Measurements from ENCODE around the gene THBS3.
"Not testable (repeated sequence)": the region's sequence is repeated elsewhere in the genome, so short reads cannot be mapped to it uniquely, and the experiment has no call there.

THBS3 gene

DNA sequence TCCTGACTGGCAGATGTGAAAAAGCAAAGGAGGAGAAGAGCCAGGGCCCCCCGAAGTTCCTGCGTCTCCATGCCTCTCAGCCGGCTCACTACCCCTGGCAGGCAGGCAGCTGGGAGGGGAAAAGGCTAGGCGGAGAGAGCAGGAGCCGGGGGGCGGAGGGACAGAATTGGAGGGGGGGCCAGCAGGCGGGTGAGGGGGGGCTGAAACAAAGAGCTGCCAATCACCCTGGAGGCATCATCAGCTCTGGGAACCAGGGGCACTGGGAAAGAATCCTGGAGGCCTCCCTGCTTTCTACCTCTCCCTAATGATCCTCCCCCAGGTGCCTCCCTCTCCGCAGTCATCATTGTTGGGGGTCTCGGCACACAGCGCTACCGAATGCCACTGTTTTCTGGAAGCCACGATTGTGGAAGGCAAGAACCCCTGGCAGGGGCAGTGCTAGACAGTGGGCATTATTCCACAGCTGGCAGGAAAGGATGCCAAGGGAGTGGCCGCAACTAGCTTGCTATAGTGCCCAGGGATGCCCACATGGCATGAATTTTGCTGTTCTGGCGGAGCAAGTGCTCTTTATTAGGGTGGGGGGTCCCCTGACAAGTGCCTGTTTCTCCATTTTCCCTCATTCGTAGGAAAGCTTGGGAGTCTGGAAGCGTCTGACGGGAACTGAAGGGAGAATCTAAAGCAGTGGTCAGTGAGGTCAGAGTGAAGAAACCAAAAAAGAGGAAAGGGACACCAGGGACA lies at the start of gene THBS3:
TSS of gene THBS3 (minus strand) at position 92 of the 735 bp plus-strand sequence. CDS start at position 71, 21 bp downstream.
- DNase-seq, result no peak

DNA sequence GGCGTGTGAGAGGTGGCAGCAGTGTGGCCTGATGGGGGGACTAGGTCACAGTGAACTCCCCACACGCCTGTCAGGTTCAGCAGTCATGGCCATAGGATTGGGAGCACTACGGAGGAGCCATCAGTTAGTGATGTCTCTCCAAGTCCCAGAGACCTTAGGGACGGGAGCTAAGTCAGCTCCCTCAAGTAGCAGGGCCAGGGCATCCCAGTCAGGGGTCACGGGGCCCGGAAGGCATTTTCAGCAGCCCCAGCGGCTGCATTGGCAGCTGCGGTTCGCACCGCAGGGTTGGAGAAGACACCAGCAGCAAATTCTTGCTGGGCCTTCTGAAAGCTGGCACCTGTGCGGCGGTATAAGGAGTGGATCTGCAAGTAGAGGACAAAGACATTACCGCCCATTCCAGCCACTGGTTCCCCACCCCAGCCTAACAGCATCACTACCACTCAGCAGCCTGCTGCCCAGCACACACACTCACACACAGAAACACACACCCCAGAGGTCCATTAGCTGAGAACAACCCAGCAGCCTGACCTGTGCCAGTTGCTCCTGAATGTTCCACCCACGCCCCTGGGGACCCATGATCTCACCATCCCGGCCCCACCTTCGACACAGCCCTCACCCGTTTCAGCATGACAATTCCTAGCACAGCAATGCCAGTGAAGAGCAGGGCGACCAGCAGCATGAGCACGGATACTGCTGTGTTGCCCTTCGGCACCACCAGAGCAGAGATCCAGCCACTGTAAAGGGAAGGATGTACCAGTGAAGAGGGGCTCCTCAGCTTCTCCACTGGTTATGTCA lies 48.6 kb upstream of the THBS3 start:
- DNase-seq, result no peak

DNA sequence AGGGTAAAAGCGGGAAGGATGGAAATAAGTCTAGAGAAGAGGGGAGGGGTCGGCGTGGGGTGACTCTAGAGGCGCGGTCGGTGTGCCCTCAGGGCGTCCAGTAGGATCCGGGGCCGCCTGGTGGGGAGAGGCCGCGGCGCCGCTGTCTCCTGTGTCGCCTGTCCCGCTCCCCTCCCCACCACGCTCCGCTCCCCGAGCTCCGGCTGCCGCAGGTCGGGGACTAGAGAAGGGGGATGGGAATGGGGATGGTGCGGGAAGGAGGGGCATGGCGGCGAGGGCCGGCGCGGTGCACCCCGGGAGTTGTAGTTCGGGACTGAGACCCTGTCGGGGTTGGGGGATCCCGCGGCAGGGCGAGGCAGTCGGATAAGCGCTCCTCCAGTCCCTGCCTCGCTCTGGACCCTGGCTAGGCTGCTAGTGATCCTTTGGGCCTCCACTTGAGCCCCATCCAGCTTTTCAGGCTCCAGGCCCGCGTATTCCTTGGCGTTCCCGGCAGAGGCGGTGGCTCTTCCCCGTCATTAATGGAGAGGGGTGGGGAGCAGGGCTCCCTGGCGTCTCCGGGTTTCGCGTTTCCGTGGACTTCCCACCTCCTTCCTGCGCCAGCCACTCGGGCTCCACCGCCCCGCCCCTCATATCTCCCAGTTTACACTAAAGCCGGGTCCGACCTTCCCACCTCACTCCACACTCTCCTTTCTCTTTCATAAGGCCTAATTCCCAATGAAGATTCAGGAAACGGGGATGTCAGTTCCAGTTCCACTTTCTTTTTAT lies 47.7 kb upstream of the THBS3 start, which contains the start of gene ENTREP3:
TSS of gene ENTREP3 (minus strand) at position 241 of the 765 bp plus-strand sequence. CDS start 606 bp downstream, outside the sequence.
- peak; percentile 89 for DNase-seq

DNA sequence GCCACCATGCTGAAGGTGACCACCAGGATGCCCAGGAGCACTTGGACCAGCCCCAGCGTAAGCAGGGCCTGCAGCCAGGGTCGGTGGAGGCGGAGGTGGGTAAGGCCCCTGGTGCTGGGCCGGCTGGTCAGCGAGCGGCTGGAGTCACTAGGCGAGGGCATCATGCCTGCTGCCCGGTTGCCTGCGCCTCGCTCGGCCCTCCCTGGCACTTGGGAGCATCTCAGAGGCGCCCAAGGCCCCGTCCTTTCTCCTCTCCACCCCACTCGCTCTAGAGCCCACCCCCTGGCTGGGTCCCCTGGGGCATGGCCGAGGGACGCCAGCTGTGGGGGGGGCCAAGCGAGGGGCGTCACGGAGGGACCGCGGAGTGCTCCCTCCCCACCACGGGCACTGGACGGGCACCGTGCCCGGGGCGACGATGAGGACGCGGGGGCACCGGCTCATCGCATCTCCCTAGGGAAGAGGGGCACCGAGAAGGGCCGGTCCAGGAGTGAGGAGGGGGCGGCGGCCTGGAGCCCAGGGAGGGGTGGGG lies 47.1 kb upstream of the THBS3 start:
- DNase-seq, result no peak

DNA sequence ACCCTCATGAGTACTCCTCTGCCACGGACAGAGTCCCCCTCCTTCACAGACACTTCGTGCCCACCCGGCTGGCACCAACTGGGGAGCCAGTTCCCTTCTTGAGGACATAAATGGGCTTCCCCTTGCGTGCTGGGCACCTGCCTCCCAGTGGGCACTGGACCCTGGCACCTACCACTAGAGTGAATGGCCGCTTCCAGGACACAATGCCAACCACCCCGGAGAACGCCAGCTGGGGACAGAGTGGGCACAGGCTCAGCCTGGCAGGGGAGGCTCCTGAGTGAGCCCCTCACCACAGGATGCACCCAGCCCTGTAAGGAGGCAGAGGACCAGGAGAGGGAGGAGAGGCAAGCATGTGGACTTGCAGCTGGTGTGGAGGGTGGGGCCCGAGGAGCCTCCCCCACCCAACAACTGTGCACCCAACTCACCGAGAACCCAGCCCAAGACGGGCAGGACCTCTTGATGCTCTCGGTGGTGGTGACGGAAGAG lies 46.6 kb upstream of the THBS3 start:
- no peak for DNase-seq

DNA sequence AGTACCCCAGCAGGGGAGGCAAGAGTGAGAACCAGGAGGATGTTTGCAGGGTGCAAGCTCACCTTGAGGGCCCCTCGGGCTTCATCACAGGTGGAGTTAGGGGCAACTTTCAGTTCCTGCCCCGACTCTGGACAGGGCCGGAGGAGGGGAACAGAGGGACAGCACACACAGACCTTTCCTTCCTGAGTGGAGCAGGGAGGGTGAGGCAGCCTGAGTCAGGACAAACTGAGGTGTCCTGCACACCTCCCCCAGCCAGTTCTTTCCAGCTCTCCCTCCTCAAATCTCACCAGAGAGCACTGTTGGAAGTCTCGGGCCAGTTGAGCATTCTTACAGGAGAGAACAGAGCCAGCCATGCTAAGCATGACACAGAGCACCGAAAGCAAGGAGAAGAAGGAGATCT lies 46.1 kb upstream of the THBS3 start:
- DNase-seq, result no peak

DNA sequence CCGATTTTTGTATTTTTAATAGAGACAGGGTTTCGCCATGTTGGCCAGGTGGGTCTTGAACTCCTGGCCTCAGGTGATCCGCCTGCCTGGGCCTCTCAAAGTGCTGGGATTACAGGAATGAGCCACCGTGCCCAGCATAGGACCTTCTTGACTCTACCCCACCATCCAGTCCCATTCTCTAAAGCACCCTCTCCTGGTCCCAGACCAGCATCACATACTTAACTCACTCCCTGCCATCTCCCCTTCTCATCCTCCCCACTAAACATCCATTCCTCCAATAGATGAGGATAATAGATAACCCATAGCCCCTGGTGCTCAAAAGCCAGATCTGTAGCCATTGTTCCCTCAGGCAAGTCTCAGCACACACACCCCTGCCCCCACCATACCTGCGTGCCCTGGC lies 45.5 kb upstream of the THBS3 start:
- DNase-seq, result no peak

DNA sequence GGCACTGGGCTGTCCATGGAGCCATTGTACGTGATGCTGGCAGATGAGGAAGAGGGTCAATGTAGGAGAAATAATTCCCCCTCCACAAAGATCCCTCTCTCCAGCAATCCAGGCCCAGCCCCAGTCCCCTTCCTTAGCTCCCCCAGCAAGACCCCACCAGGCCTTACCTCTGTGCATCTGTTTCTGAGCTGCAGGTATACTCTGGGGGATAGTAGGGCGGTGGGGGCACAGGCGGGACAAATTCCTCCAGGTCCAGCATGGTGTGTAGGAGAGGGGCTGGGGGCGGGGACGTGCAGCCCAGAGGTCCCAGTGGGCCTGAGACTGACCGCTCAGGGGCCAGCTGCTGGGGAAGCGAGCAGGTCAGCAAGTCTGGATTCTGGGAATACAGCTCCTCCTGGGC lies 43.9 kb upstream of the THBS3 start:
- no peak for DNase-seq

DNA sequence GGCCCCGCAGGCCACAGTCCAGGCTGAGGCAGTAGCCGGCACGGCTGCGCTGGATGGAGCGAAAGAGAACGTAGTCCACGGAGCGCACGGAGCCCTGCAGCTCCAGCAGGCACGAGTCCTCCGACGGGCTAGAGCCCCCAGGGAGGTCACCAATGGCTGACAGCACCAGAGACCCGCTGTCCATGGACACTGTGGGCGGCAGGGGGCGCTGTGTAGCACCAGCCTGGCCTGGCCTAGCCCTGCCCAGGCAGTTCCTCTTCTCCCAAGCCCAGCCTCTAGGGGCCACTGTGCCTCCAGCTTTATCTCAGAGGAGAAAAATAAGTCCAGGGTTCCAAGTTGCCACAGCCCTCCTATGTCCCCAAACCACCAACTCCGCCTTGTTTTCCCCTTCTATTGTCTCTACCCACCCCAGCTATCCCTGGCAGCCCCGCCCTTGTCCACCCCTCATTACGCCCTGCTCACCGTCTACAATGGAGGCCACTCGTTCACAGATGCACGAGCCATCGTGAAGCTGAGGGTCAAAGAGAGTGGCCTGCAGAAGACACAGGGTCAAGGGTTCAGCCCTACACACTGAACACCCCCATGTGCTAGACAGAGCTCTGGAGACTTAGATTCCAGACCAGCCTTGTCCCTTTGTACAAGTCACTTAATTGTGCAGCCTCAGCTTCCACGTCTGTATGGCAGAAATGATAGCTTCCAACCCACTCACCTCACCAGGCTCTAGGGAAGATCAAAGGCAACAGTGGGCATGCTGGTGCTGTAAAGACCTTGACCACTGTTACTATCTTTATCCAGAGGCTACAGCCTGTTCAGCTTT lies 43.1 kb upstream of the THBS3 start:
- DNase-seq, result peak; percentile 96

DNA sequence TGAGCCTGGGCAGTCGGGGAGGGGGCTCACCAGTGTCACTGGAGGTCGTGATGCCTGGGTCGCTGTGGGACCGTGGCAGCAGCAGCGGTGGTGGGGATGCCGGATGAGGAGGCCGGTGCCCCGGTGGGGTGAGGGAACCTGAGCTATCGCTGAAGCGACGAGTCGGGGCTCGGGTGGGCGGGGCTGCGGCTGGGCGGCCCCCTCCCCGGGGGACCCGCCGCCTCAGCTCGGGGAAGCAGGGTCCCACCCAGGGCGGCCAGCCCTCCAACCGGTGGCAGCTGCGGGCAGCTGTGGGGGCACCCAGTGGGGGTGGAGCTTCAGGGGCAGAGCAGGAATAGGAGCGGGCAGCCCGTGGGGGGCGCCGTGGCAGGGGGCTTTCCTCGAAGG lies 42.5 kb upstream of the THBS3 start:
- DNase-seq, result no peak

DNA sequence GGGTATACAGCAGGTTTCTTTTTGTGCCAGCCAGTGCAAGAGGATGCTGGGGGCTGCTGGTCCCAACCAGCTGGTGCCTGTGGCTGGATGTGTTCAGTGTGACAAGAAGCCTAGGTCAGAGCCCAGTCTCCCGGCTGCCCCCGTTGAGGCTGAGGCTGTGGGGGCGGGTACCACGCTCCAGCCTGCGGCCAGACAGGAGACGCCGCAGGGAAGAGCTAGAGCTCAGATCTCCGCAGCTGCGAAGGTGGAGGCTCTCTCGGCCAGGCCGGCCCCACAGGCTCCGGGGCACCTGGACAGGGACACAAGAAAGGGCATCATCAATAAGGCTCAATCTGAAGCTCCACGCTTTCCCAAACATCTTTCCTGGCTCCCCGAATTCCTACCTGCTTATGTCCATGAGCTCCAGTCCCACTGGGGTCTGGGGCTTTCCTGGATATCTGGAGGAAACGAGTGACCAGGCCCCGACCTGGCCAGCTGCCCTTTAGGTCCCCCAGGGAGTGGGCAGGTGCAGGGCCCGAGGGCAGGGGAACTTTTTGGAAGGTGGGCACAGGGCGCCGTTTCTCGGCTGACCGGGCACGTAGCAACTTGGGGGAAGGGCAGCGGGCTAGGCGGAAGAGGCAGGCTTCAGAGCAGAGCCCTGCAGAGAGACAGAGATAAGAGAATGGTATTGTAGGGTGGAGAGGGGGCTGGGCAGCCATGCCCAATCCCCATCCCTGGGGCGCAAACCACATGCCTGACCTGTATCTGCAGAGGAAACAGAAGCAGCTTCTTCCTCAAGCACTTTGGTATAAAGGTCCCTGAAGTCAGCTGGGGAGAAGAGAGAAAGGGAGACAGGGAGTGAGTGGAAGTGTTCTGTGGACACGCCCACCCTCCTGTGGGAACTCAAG lies 40.2 kb upstream of the THBS3 start:
- no peak for DNase-seq

DNA sequence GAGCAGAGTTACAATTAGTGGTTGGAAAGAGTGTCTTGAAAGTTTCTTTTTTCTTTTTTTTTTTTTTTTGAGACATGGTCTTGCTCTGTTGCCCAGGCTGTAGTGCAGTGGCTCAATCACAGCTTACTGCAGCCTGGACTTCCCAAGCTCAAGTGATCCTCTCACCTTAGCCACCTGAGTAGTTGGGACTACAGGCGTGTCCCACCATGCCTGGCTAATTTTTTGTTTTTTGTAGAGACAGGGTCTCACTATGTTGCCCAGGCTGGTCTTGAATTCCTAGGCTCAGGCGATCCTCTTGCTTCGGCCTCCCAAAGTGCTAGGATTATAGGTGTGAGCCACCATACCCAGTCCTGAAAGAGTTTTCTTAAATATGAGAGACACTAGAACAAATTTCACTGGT lies 39.1 kb upstream of the THBS3 start:
- not testable (repeated sequence) for DNase-seq

DNA sequence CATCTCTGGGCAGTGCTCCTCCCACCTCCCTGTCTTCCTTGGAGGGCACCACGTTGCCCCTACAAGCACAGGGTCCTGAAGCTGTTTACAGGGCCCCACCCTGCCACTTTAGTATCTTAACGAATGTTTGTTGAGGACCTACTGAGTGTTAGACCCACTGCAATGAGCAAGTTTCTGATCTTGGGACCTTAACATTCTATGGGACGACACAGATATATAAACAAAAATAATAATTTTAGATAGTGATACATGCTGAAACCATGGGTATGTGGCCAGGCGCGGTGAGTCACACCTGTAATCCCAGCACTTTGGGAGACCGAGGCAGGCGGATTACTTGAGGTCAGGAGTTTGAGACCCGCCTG lies 37.4 kb upstream of the THBS3 start:
- DNase-seq, result no peak

DNA sequence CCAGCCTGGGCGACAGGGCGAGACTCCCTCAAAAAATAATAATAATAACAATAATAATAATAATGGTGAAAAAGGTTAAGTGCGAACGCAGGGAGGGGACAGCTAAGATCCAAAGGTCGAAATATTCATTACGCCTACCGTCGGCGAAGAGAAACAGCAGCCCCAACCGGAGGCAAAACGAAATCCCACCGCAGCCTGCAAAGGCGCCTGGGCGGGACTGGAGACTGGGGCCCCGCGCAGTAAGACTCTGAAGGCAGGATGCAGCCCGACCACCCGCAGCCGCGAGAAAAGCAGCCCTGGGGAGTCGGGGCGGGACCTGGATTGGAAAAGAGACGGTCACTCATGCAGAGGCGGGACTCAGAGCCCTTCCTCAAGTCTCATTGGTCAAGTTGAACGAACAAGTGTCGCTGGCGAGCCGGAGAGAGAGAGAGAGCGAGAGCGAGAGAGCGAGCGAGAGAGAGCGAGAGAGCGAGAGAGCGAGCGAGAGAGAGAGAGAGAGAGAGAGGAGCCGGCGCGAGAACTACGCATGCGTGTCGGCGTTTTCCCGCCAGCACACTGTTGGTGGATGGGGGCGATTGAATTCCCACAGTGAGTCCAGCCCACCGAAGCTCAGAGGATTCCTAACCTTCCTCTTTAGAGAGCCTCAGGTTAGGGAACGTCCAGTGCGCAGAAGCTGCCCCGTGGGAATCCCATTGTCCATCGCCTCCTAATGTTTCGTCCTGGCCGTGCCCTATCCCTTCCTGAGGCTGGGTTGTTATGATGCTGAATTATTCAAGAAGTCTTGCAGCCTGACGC lies 36.9 kb upstream of the THBS3 start:
- DNase-seq, result peak; percentile 96

DNA sequence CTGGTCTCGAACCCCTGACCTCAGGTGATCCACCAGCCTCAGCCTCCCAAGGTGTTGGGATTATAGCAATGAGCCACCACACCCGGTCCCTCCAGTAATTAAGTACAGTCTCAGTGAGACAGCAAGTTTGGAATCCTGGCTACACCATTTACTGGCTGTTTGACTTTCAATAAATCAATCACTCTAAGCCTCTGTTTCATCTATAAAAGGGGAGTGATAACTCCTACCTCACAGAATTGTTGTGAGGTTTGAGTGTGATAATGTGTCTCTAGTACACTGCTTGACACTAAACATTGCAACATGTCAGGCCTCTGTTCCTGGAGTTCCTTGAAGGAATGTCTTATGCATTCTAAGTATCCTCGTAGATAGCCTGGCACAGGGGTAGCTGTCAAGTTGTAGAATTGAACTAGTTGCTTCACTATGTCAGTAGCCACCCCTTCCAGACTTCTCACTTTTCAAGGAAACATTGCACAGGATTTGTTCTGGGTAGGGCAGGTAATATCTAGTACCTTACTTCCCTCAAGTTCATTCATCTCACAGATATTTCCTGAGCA lies 35.2 kb upstream of the THBS3 start:
- DNase-seq, result no peak

DNA sequence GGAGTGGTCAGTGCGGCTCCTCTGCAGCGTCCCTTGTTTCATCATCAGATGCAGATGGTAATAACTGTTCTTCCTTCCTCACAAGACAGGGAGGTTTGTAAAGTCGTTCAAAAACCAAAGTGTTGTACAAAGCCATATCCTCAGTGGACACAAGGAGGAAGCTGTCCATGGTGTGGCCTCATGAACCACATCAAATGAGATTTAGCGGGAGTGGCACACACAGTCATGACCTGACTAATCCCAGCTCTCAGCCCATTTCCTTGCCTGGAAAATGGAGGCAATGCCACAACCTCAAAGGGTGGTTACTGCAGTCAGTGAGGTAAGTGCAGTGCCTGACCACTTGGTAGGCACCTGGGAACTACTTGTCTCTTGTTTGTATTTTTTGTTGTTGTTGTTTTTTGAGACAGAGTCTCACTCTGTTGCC lies 34.2 kb upstream of the THBS3 start:
- peak; percentile 85 for DNase-seq

DNA sequence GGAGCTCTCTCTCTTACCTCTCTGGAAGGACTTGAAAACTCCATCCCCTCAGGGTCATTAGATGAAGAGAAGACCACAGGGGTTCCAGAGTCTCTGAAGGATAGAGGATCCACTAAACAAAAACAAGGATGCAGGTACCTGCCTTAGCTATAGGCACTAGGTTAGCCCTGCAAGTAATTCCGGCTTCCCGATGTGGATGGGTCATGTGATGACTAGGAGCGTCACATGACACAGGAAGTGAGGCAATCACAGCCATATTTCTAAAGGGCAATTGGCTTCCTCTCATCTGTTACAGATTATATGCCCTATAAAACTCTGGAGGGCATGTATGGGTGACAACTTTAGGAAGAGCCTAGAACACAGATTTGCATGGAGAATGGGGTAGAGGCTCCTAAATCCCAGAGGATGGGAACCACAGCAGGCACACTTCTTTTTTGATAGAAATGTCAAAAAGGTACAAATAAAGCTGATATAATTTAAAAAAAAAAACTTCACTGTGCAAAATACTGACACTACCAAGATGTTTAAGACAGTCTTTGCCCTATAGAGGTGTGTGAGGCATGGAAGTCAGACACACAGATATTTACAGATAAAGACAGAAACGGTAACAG lies 33.5 kb upstream of the THBS3 start:
- DNase-seq, result peak; percentile 87

DNA sequence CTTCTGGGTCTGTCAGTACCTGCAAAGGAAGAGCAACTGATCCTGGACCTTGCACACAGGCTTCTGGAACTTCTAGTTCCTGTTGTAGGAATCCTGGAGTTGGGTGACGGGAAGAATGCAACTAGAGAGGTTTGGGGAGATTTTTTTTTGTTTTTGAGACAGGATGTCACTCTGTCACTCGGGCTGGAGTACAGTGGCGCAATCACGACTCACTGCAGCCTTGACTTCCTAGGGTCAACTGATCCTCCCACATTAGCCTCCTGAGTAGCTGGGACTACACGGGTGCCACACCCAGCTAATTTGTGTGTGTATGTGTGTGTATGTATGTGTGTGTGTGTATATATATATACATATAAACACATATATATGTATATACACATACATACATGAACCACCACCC lies 28.8 kb upstream of the THBS3 start:
- no peak for DNase-seq

DNA sequence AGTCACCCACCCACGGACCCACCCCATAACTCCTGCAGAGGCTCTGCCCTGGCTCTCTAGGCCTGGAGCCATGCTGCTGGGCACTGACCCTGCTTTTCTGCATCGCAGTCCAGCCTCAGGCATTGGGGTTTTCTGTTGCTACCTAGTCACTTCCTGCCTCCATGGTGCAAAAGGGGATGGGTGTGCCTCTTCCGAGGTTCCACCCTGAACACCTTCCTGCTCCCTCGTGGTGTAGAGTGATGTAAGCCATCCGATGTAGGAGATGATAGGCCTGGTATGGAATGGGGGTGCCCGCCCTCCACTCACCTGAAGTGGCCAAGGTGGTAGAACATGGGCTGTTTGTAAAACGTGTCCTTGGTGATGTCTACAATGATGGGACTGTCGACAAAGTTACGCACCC lies 27.7 kb upstream of the THBS3 start:
- DNase-seq, result not testable (repeated sequence)
